Duodenal mucosa (tissue), 2 donors: ENCODE data around the gene SEMA6D.
A peak's percentile ranks its signal among the peaks of the same experiment; 100 is the strongest.

ENCODE experiments used
- H3K27ac ChIP-seq: one replicate; pipeline ENCODE4 v1.7.0; 2013; ENCODE audit warnings: low read depth, low read length
- H3K27me3 ChIP-seq, 2 donors: one replicate each; pipeline ENCODE4 v1.7.0; 2013; ENCODE audit warnings: low read length in 2 of 2, control low read depth in 1 of 2; ENCODE audit not compliant: insufficient read depth in 2 of 2, control insufficient read depth in 1 of 2
- H3K36me3 ChIP-seq, 2 donors: one replicate each; pipeline ENCODE4 v1.7.0; 2013; ENCODE audit warnings: low read length in 2 of 2, control low read depth in 1 of 2; ENCODE audit not compliant: insufficient read depth in 2 of 2, control insufficient read depth in 1 of 2
- H3K4me1 ChIP-seq, 2 donors: one replicate each; pipeline ENCODE4 v1.7.0; 2013; ENCODE audit warnings: low read length in 2 of 2, control low read depth in 1 of 2; ENCODE audit not compliant: insufficient read depth in 2 of 2, control insufficient read depth in 1 of 2
- H3K4me3 ChIP-seq, 2 donors: one replicate each; pipeline ENCODE4 v1.7.0; 2013; ENCODE audit warnings: low read length in 2 of 2, low read depth in 1 of 2
- H3K9ac ChIP-seq, 2 donors: one replicate each; pipeline ENCODE4 v1.7.0; 2013; ENCODE audit warnings: low read length in 2 of 2, low read depth in 1 of 2
- H3K9me3 ChIP-seq, 2 donors: one replicate each; pipeline ENCODE4 v1.7.0; 2013; ENCODE audit warnings: low read length in 2 of 2, control low read depth in 1 of 2; ENCODE audit not compliant: control insufficient read depth in 1 of 2

The SEMA6D gene, protein sequence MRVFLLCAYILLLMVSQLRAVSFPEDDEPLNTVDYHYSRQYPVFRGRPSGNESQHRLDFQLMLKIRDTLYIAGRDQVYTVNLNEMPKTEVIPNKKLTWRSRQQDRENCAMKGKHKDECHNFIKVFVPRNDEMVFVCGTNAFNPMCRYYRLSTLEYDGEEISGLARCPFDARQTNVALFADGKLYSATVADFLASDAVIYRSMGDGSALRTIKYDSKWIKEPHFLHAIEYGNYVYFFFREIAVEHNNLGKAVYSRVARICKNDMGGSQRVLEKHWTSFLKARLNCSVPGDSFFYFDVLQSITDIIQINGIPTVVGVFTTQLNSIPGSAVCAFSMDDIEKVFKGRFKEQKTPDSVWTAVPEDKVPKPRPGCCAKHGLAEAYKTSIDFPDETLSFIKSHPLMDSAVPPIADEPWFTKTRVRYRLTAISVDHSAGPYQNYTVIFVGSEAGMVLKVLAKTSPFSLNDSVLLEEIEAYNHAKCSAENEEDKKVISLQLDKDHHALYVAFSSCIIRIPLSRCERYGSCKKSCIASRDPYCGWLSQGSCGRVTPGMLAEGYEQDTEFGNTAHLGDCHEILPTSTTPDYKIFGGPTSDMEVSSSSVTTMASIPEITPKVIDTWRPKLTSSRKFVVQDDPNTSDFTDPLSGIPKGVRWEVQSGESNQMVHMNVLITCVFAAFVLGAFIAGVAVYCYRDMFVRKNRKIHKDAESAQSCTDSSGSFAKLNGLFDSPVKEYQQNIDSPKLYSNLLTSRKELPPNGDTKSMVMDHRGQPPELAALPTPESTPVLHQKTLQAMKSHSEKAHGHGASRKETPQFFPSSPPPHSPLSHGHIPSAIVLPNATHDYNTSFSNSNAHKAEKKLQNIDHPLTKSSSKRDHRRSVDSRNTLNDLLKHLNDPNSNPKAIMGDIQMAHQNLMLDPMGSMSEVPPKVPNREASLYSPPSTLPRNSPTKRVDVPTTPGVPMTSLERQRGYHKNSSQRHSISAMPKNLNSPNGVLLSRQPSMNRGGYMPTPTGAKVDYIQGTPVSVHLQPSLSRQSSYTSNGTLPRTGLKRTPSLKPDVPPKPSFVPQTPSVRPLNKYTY

GRCh38 chr15:47717036-47717612 is at the start of gene SEMA6D:
Gene SEMA6D (plus strand): TSS chr15:47717505. CDS start chr15:47759799, 42,294 bp downstream.
- H3K27me3 ChIP-seq = no peaks in the 10 kb centered on the region
- H3K27ac ChIP-seq = peak within 1 kb of the TSS; percentile 70
- H3K9me3 ChIP-seq = no peaks in the 10 kb centered on the region
- peak within 1 kb of the TSS; percentile 66 to 72 for H3K9ac ChIP-seq
- peak within 1 kb of the TSS; percentile 84 to 87 for H3K4me3 ChIP-seq
- peaks cover 28 to 32% of the 10 kb centered on the region in 2 donors for H3K4me1 ChIP-seq
- H3K36me3 ChIP-seq = no peaks in the 10 kb centered on the region

GRCh38 chr15:47669221-47669620 is 48.1 kb upstream of the SEMA6D start:
- H3K27me3 ChIP-seq = no peaks in the 10 kb centered on the region
- H3K27ac ChIP-seq = no peak overlapping the region
- H3K9me3 ChIP-seq = no peaks in the 10 kb centered on the region
- no peak overlapping the region for H3K4me3 ChIP-seq
- no peaks in the 10 kb centered on the region for H3K4me1 ChIP-seq
- H3K36me3 ChIP-seq = no peaks in the 10 kb centered on the region
- H3K9ac ChIP-seq = no peak overlapping the region

DNA sequence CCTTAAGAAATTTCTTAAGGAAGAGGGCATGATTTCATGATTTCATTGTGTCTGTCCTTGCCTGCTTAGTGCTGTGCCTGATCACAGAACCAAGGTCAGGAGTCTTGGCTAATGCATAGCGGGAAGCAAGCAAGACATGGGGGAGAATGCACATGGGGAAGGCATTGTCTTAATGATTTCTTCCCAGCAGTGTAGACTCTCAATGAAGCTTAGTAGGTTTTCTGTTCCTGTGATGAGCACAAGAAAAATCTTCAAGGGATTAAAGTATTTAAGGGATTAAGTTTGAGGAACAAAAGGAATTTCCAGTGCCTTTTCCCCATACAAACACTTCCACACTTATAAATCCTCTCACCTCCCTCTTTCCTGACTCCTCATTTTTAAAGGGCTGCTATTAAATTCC is 46.9 kb upstream of the SEMA6D start:
- H3K9me3 ChIP-seq = no peaks in the 10 kb centered on the region
- no peak overlapping the region for H3K27ac ChIP-seq
- no peaks in the 10 kb centered on the region for H3K4me1 ChIP-seq
- H3K4me3 ChIP-seq = no peak overlapping the region
- no peaks in the 10 kb centered on the region for H3K36me3 ChIP-seq
- H3K9ac ChIP-seq = no peak overlapping the region
- H3K27me3 ChIP-seq = no peaks in the 10 kb centered on the region

GRCh38 chr15:47673232-47673761 is 44.0 kb upstream of the SEMA6D start:
- Histone ChIP-seq H3K27ac (no peak overlapping the region), H3K4me3 (no peak overlapping the region)

GRCh38 chr15:47674586-47675232 is 42.6 kb upstream of the SEMA6D start:
- H3K27ac ChIP-seq = no peak overlapping the region
- no peaks in the 10 kb centered on the region for H3K36me3 ChIP-seq
- no peaks in the 10 kb centered on the region for H3K9me3 ChIP-seq
- H3K4me1 ChIP-seq = no peaks in the 10 kb centered on the region
- no peaks in the 10 kb centered on the region for H3K27me3 ChIP-seq
- no peak overlapping the region for H3K4me3 ChIP-seq
- H3K9ac ChIP-seq = no peak overlapping the region

More at GRCh38 chr15:47673232-47673761, 44.0 kb upstream of the SEMA6D start:
- Histone ChIP-seq H3K9me3 (no peaks in the 10 kb centered on the region), H3K36me3 (no peaks in the 10 kb centered on the region), H3K27me3 (no peaks in the 10 kb centered on the region), H3K4me1 (no peaks in the 10 kb centered on the region), H3K9ac (no peak overlapping the region)

- Histone ChIP-seq H3K4me1 (no peaks in the 10 kb centered on the region), H3K9ac (no peak overlapping the region), H3K27ac (no peak overlapping the region), H3K27me3 (no peaks in the 10 kb centered on the region), H3K36me3 (no peaks in the 10 kb centered on the region), H3K4me3 (no peak overlapping the region), H3K9me3 (no peaks in the 10 kb centered on the region)
These were observed 41.6 kb upstream of the SEMA6D start for GRCh38 chr15:47675735-47676134.

DNA sequence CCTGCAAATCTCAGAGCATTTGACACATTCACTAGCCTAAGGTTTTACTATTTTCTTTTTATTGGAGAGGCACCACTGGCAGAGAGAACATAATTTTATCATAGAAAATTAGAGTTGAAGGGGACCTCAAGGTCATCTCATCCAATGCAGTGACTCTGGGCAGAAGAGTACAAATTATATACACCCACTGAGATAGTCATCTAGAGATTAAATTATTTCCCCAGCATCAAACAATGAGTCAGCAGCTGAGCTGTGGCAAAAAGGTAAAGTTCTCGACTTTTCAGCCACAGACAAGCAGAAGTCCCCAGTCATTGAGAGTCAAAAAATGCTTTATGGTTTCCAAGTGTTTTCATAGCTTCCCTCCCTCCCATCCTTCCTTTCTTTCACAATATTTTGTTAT is 39.3 kb upstream of the SEMA6D start:
- no peak overlapping the region for H3K9ac ChIP-seq
- no peak overlapping the region for H3K27ac ChIP-seq
- H3K36me3 ChIP-seq = no peaks in the 10 kb centered on the region
- no peaks in the 10 kb centered on the region for H3K4me1 ChIP-seq
- no peak overlapping the region for H3K4me3 ChIP-seq
- H3K9me3 ChIP-seq = no peaks in the 10 kb centered on the region
- no peaks in the 10 kb centered on the region for H3K27me3 ChIP-seq

DNA sequence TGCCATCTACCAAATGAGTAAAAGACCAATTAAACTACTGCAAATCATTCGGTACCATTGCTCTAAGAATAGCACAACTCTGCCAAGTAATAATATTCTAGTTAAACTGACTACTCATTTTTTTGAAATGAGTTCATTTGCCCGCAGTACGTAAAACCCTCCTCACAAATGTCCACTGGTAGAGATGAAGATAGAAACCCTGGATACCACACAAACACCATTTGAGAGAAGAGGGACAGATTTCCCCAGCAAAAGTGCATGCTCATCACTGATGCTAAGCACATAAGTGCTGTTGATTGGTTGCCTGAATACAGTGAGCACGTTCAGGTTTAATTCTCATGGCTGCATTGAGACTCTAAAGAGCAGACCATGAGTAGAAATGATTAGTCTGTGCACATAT is 34.6 kb upstream of the SEMA6D start:
- no peak overlapping the region for H3K9ac ChIP-seq
- H3K27ac ChIP-seq = no peak overlapping the region
- H3K4me1 ChIP-seq = no peaks in the 10 kb centered on the region
- no peaks in the 10 kb centered on the region for H3K36me3 ChIP-seq
- H3K27me3 ChIP-seq = no peaks in the 10 kb centered on the region
- H3K4me3 ChIP-seq = no peak overlapping the region
- no peaks in the 10 kb centered on the region for H3K9me3 ChIP-seq

DNA sequence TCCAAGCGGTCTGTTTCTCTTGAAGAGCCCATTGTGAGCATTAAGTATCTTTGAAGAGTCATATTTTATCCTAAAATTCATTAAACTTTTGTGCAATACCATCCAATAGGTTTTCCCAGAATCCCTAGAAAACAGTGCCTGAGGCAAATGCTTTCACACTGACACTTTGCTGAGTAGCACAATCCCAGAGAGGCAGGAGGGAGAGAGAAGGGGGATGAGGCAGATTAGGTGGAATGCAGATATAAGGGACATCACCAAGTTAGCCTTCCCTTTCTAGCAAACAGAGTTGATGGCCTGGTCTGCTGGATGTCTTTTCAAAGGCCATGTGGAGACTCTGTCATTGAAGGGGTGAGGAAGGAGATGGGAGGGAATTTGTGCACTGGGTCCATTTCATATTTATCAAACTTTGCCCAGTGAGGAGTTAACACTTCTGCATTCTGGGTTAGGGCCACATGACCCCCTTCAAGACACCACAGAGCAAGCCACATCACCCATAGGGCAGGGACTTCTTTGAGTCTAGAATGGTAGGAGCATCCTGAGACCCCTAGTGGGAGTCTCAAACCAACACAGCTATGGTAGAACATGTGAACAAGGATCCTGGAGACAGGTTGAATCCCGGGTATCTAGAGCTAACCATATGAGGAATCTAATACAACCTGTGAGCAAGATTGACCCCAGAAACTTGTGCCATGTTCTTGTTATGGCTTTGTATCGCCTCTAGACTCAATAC is 32.0 kb upstream of the SEMA6D start:
- H3K9me3 ChIP-seq = no peaks in the 10 kb centered on the region
- no peaks in the 10 kb centered on the region for H3K27me3 ChIP-seq
- no peaks in the 10 kb centered on the region for H3K4me1 ChIP-seq
- no peak overlapping the region for H3K4me3 ChIP-seq
- H3K9ac ChIP-seq = no peak overlapping the region
- no peak overlapping the region for H3K27ac ChIP-seq
- H3K36me3 ChIP-seq = no peaks in the 10 kb centered on the region
